Mesendoderm (in vitro differentiated cells): ENCODE measurements around the gene RIC8B.

Experiments
- DNase-seq: peaks from one replicate; pipeline ENCODE4 v3.0.0; 2013
- H2AK5ac ChIP-seq: 2 replicates; pipeline ENCODE4 v1.6.1; 2013; ENCODE audit warnings: low read length, inconsistent platforms
- H2BK120ac ChIP-seq: 2 replicates; pipeline ENCODE4 v1.6.1; 2013; ENCODE audit warnings: low read depth, mild to moderate bottlenecking, low read length, moderate library complexity, mixed read lengths
- H2BK15ac ChIP-seq: replicated peaks from 2 replicates; pipeline ENCODE4 v1.6.1; 2013; ENCODE audit warnings: low read depth, mild to moderate bottlenecking, moderate library complexity
- H2BK5ac ChIP-seq: 2 replicates; pipeline ENCODE4 v1.6.1; 2013; ENCODE audit warnings: low read length, inconsistent platforms
- H3K18ac ChIP-seq: 2 replicates; pipeline ENCODE4 v1.6.1; 2013; ENCODE audit warnings: mild to moderate bottlenecking, low read length, mixed read lengths
- H3K23ac ChIP-seq: one replicate; pipeline ENCODE4 v1.6.1; 2013; ENCODE audit warnings: low read length
- H3K27ac ChIP-seq: 2 replicates; pipeline ENCODE4 v1.5.1; 2013; ENCODE audit warnings: low read depth, mild to moderate bottlenecking, inconsistent platforms, low read length, moderate library complexity
- H3K27me3 ChIP-seq: 2 replicates; pipeline ENCODE4 v1.6.1; 2013; ENCODE audit warnings: low read length, control low read depth, mild to moderate bottlenecking, inconsistent platforms; ENCODE audit not compliant: insufficient read depth, poor library complexity
- H3K36me3 ChIP-seq: 2 replicates; pipeline ENCODE4 v1.6.1; 2013; ENCODE audit warnings: low read length, inconsistent platforms; ENCODE audit not compliant: control insufficient read depth, insufficient read depth
- H3K4ac ChIP-seq: one replicate; pipeline ENCODE4 v1.6.1; 2013; ENCODE audit warnings: low read depth, mild to moderate bottlenecking, low read length, moderate library complexity
- H3K4me1 ChIP-seq: 2 replicates; pipeline ENCODE4 v1.6.1; 2013; ENCODE audit warnings: low read depth, low read length, inconsistent platforms; ENCODE audit not compliant: control insufficient read depth
- H3K4me2 ChIP-seq: 2 replicates; pipeline ENCODE4 v1.6.1; 2013; ENCODE audit warnings: low read length
- H3K4me3 ChIP-seq: 2 replicates; pipeline ENCODE4 v1.5.1; 2013; ENCODE audit warnings: mild to moderate bottlenecking, low read length
- H3K56ac ChIP-seq: one replicate; pipeline ENCODE4 v1.6.1; 2013; ENCODE audit warnings: low read length
- H3K79me1 ChIP-seq: 2 replicates; pipeline ENCODE4 v1.6.1; 2013; ENCODE audit warnings: low read length, inconsistent platforms
- H3K79me2 ChIP-seq: 2 replicates; pipeline ENCODE4 v1.6.1; 2013; ENCODE audit warnings: mild to moderate bottlenecking, low read length; ENCODE audit not compliant: control insufficient read depth, insufficient read depth
- H3K9ac ChIP-seq: 2 replicates; pipeline ENCODE4 v1.6.1; 2013; ENCODE audit warnings: low read length, inconsistent platforms
- H4K5ac ChIP-seq: one replicate; pipeline ENCODE4 v1.6.1; 2013; ENCODE audit warnings: low read length
- H4K8ac ChIP-seq: one replicate; pipeline ENCODE4 v1.6.1; 2013; ENCODE audit warnings: low read depth, mild to moderate bottlenecking, control low read depth, low read length, moderate library complexity
- WGBS: extraction: QIAGEN DNeasy Blood & Tissue Kit; methylation state at CpG from one replicate; pipeline ENCODE4 v1.1.7; 2013; ENCODE audit warnings: low lambda C conversion rate, missing lambda C conversion rate; ENCODE audit not compliant: insufficient coverage; ENCODE audit errors: extremely low coverage; 5-methylcytosine and 5-hydroxymethylcytosine counted together

Gene RIC8B

GRCh38 chr12:106911581-106911980 lies 137.1 kb downstream of the RIC8B start:
- H3K27me3 ChIP-seq, result no peaks in the 10 kb centered on the region
- no peaks in the 10 kb centered on the region for H3K36me3 ChIP-seq
- no peak overlapping the region for H3K27ac ChIP-seq
- H2BK5ac ChIP-seq, result no peak overlapping the region
- no peak overlapping the region for H2BK15ac ChIP-seq
- no peak overlapping the region for H2AK5ac ChIP-seq
- H3K79me1 ChIP-seq, result no peaks in the 10 kb centered on the region
- no peaks in the 10 kb centered on the region for H3K4me1 ChIP-seq
- H4K5ac ChIP-seq, result no peak overlapping the region
- no peak overlapping the region for H4K8ac ChIP-seq
- H3K79me2 ChIP-seq, result no peaks in the 10 kb centered on the region
- DNase-seq, result no peak
- no peak overlapping the region for H2BK120ac ChIP-seq
- no peak overlapping the region for H3K4ac ChIP-seq
- no peak overlapping the region for H3K9ac ChIP-seq
- H3K56ac ChIP-seq, result no peak overlapping the region
- no CpG with 5 or more reads among the region's 6 CpGs for WGBS
- H3K23ac ChIP-seq, result no peak overlapping the region
- H3K18ac ChIP-seq, result no peak overlapping the region
- no peak overlapping the region for H3K4me2 ChIP-seq
- H3K4me3 ChIP-seq, result no peak overlapping the region

GRCh38 chr12:106913456-106913855 lies 139.0 kb downstream of the RIC8B start:
- H3K79me1 ChIP-seq, result no peaks in the 10 kb centered on the region
- H3K4me1 ChIP-seq, result peaks cover 5% of the 10 kb centered on the region
- H3K4ac ChIP-seq, result no peak overlapping the region
- H3K27me3 ChIP-seq, result no peaks in the 10 kb centered on the region
- no peak overlapping the region for H2BK120ac ChIP-seq
- H3K23ac ChIP-seq, result no peak overlapping the region
- no peak overlapping the region for H2BK5ac ChIP-seq
- WGBS, result no CpG with 5 or more reads among the region's 10 CpGs
- no peak overlapping the region for H3K9ac ChIP-seq
- no peak overlapping the region for H4K5ac ChIP-seq
- no peak overlapping the region for H2AK5ac ChIP-seq
- no peak overlapping the region for H3K18ac ChIP-seq
- H3K27ac ChIP-seq, result no peak overlapping the region
- no peak overlapping the region for H3K4me3 ChIP-seq
- no peak overlapping the region for H3K56ac ChIP-seq
- H3K79me2 ChIP-seq, result no peaks in the 10 kb centered on the region
- no peak overlapping the region for H3K4me2 ChIP-seq
- H2BK15ac ChIP-seq, result no peak overlapping the region
- H4K8ac ChIP-seq, result no peak overlapping the region
- H3K36me3 ChIP-seq, result no peaks in the 10 kb centered on the region
- DNase-seq, result no peak

DNA sequence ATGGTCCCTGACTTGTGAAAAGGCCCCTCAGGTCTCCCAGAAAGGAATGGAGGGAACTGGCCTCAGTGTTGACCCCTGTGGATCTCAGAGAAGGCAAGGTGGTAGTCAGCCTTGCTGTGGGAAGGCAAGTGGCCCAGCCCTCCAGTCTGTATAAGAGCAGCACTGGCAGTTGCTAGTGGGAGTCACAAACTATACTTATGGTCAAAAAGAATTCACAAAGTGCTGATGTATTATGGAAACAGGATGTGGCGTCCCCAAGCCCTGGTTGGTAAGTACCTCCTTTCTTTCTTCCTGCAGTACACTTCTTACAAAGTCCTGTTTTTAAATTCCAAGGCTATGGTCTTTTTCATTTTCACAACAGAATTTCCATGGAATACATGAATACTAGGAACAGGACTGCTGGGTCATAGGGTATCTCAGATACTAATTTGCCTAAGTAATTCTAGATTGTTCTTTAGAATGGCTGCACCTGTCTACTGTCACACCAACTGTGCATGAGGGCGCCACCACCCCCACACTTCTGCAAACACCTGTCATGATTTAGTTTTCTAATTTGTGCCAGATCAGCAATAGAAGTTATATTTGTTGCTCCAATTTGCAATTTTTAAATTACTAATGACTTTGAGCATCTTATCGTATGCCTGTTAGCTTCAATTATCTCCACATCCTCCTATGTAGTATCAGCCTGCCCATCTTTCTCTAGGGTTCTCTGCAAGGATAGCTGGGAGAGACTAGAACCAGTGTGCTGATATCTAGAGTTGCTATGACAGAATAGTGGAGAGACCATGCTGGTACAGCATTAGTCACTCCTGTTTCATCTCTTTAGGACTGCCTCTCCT lies 140.5 kb downstream of the RIC8B start:
- Histone ChIP-seq H2BK15ac (no peak overlapping the region), H2BK120ac (no peak overlapping the region), H3K23ac (no peak overlapping the region), H4K8ac (no peak overlapping the region), H2AK5ac (no peak overlapping the region), H3K4me3 (no peak overlapping the region), H3K79me2 (no peaks in the 10 kb centered on the region), H3K9ac (no peak overlapping the region), H3K18ac (no peak overlapping the region), H3K4me1 (peaks cover 5% of the 10 kb centered on the region), H3K4me2 (no peak overlapping the region), H3K4ac (no peak overlapping the region), H3K56ac (no peak overlapping the region), H3K27ac (no peak overlapping the region), H2BK5ac (no peak overlapping the region), H4K5ac (no peak overlapping the region), H3K36me3 (no peaks in the 10 kb centered on the region), H3K79me1 (no peaks in the 10 kb centered on the region), H3K27me3 (no peaks in the 10 kb centered on the region)
- DNase-seq, result no peak
- WGBS, result no CpG with 5 or more reads among the region's 3 CpGs

DNA sequence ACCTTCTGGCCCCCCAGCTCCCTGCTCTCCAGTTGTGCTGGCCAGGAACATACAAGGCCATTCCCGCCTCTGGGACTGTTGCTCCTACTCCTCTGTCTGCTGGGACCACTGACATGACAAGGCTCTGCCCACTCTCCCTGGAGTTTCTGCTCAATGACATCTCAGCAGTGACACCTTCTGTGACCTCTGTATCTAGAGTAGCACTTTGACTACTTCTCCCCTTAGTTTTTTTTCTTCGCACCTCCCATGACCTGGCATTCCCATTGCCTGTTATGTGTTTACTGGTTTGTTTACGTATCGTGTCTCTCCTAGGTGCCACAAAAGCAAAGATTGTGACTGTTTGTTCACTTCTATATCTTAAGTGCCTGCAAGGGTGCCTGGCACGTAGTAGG lies 141.1 kb downstream of the RIC8B start:
- H3K4ac ChIP-seq, result no peak overlapping the region
- no peaks in the 10 kb centered on the region for H3K36me3 ChIP-seq
- H3K4me1 ChIP-seq, result peaks cover 5% of the 10 kb centered on the region
- no peak overlapping the region for H3K4me2 ChIP-seq
- no peak overlapping the region for H3K18ac ChIP-seq
- H3K9ac ChIP-seq, result no peak overlapping the region
- H3K27me3 ChIP-seq, result no peaks in the 10 kb centered on the region
- H3K27ac ChIP-seq, result no peak overlapping the region
- no peak overlapping the region for H3K23ac ChIP-seq
- no peak overlapping the region for H2BK5ac ChIP-seq
- H3K4me3 ChIP-seq, result no peak overlapping the region
- H4K5ac ChIP-seq, result no peak overlapping the region
- WGBS, result no CpG with 5 or more reads among the region's 5 CpGs
- H3K79me1 ChIP-seq, result no peaks in the 10 kb centered on the region
- H3K56ac ChIP-seq, result no peak overlapping the region
- no peak for DNase-seq
- no peak overlapping the region for H2BK15ac ChIP-seq
- H4K8ac ChIP-seq, result no peak overlapping the region
- no peak overlapping the region for H2AK5ac ChIP-seq
- H3K79me2 ChIP-seq, result no peaks in the 10 kb centered on the region
- no peak overlapping the region for H2BK120ac ChIP-seq

- no peaks in the 10 kb centered on the region for H3K79me1 ChIP-seq
- H2BK5ac ChIP-seq, result no peak overlapping the region
- H3K9ac ChIP-seq, result peak overlapping the region; percentile 21
- H3K27ac ChIP-seq, result no peak overlapping the region
- H4K8ac ChIP-seq, result no peak overlapping the region
- WGBS, result no CpG with 5 or more reads among the region's 7 CpGs
- no peaks in the 10 kb centered on the region for H3K36me3 ChIP-seq
- H3K18ac ChIP-seq, result no peak overlapping the region
- H3K27me3 ChIP-seq, result no peaks in the 10 kb centered on the region
- H3K4me2 ChIP-seq, result no peak overlapping the region
- no peak overlapping the region for H2BK15ac ChIP-seq
- no peaks in the 10 kb centered on the region for H3K79me2 ChIP-seq
- H3K56ac ChIP-seq, result no peak overlapping the region
- no peak overlapping the region for H3K23ac ChIP-seq
- H2AK5ac ChIP-seq, result no peak overlapping the region
- no peak overlapping the region for H3K4me3 ChIP-seq
- no peak overlapping the region for H4K5ac ChIP-seq
- no peak overlapping the region for H3K4ac ChIP-seq
- no peak overlapping the region for H2BK120ac ChIP-seq
- no peak for DNase-seq
- peaks cover 5% of the 10 kb centered on the region for H3K4me1 ChIP-seq
Measured at GRCh38 chr12:106917503-106917902, 143.0 kb downstream of the RIC8B start.

- Histone ChIP-seq H4K5ac (no peak overlapping the region), H3K36me3 (no peaks in the 10 kb centered on the region), H3K18ac (no peak overlapping the region), H3K56ac (no peak overlapping the region), H3K27ac (no peak overlapping the region), H3K4me2 (no peak overlapping the region), H3K9ac (no peak overlapping the region), H3K4me3 (no peak overlapping the region), H2BK5ac (no peak overlapping the region), H3K79me1 (no peaks in the 10 kb centered on the region), H3K4me1 (peaks cover 5% of the 10 kb centered on the region), H3K27me3 (no peaks in the 10 kb centered on the region), H3K79me2 (no peaks in the 10 kb centered on the region), H3K4ac (no peak overlapping the region), H3K23ac (no peak overlapping the region), H2BK15ac (no peak overlapping the region), H4K8ac (no peak overlapping the region), H2BK120ac (no peak overlapping the region), H2AK5ac (no peak overlapping the region)
- peak; percentile 86 for DNase-seq
- WGBS, result no CpG with 5 or more reads among the region's 3 CpGs
Measured at GRCh38 chr12:106918746-106919145, 144.3 kb downstream of the RIC8B start.
